RWPE2 (cell line): Measurements from ENCODE around the gene TGFB3.
A peak's percentile ranks its signal among the peaks of the same experiment; 100 is the strongest.

Experiments used
- ATAC-seq: fragments of 200-7000 bp; cut with Tn5 transposase; 3 replicates; pipeline ENCODE4 v1.9.1; 2021; ENCODE audit warnings: low read depth
- DNase-seq: peaks from one replicate; pipeline ENCODE4 v3.0.0-alpha.2; 2020; ENCODE audit warnings: low spot score
- H3K27ac ChIP-seq: fragments of 450-650 bp; 2 replicates; pipeline ENCODE4 v1.5.1; 2017; ENCODE audit warnings: mild to moderate bottlenecking; ENCODE audit not compliant: poor library complexity, severe bottlenecking
- H3K27me3 ChIP-seq: fragments of 250-450 bp; sonication (Bioruptor Pico); 2 replicates; pipeline ENCODE4 v1.5.1; 2021; ENCODE audit warnings: mild to moderate bottlenecking, moderate library complexity; ENCODE audit not compliant: insufficient read depth, poor library complexity, severe bottlenecking
- H3K36me3 ChIP-seq: fragments of 250-450 bp; sonication (Bioruptor Pico); 2 replicates; pipeline ENCODE4 v1.5.1; 2020; ENCODE audit warnings: low read depth, mild to moderate bottlenecking, moderate library complexity
- H3K4me1 ChIP-seq: fragments of 250-450 bp; sonication (Bioruptor Pico); 2 replicates; pipeline ENCODE4 v1.5.1; 2021; ENCODE audit warnings: mild to moderate bottlenecking, moderate library complexity; ENCODE audit not compliant: insufficient read depth, poor library complexity, severe bottlenecking
- H3K4me3 ChIP-seq: fragments of 250-450 bp; sonication (Bioruptor Pico); 2 replicates; pipeline ENCODE4 v1.5.1; 2021; ENCODE audit warnings: mild to moderate bottlenecking, moderate library complexity; ENCODE audit not compliant: severe bottlenecking
- H3K9me3 ChIP-seq: fragments of 250-450 bp; sonication (Bioruptor Pico); 2 replicates; pipeline ENCODE4 v1.5.1; 2021; ENCODE audit warnings: mild to moderate bottlenecking, moderate library complexity; ENCODE audit not compliant: severe bottlenecking
- CTCF ChIP-seq: fragments of 450-650 bp; IDR thresholded peaks from one replicate; pipeline ENCODE4 v1.5.1; 2017; ENCODE audit warnings: mild to moderate bottlenecking, moderate library complexity; ENCODE audit not compliant: poor library complexity, severe bottlenecking

TGFB3 gene

GRCh38 chr14:75976826-75977581 is 4.8 kb downstream of the TGFB3 start:
- ATAC-seq (no peak), DNase-seq (no peak)
- Histone ChIP-seq H3K27me3 (no peaks in the 10 kb centered on the region), H3K4me1 (peaks cover 5% of the 10 kb centered on the region), H3K27ac (peak overlapping the region; percentile 4), H3K9me3 (no peaks in the 10 kb centered on the region), H3K36me3 (no peaks in the 10 kb centered on the region), H3K4me3 (no peak overlapping the region)
- TF ChIP-seq CTCF = peak; percentile 17

GRCh38 chr14:75972801-75973421 is 8.9 kb downstream of the TGFB3 start:
- no peak for TF ChIP-seq CTCF
- H3K36me3 ChIP-seq = no peaks in the 10 kb centered on the region
- peaks cover 4% of the 10 kb centered on the region for H3K4me1 ChIP-seq
- DNase-seq = no peak
- H3K4me3 ChIP-seq = no peak overlapping the region
- ATAC-seq = no peak
- H3K27ac ChIP-seq = no peak overlapping the region
- no peaks in the 10 kb centered on the region for H3K9me3 ChIP-seq
- H3K27me3 ChIP-seq = no peaks in the 10 kb centered on the region

GRCh38 chr14:75971509-75971908 is 10.3 kb downstream of the TGFB3 start:
- no peak for DNase-seq
- H3K4me3 ChIP-seq = no peak overlapping the region
- H3K27ac ChIP-seq = no peak overlapping the region
- TF ChIP-seq CTCF = no peak
- ATAC-seq = no peak
- H3K9me3 ChIP-seq = no peaks in the 10 kb centered on the region
- H3K4me1 ChIP-seq = no peaks in the 10 kb centered on the region
- no peaks in the 10 kb centered on the region for H3K27me3 ChIP-seq
- no peaks in the 10 kb centered on the region for H3K36me3 ChIP-seq

- DNase-seq (no peak), ATAC-seq (no peak)
- H3K9me3 ChIP-seq = no peaks in the 10 kb centered on the region
- H3K27ac ChIP-seq = no peak overlapping the region
- no peaks in the 10 kb centered on the region for H3K36me3 ChIP-seq
- H3K27me3 ChIP-seq = no peaks in the 10 kb centered on the region
- H3K4me1 ChIP-seq = no peaks in the 10 kb centered on the region
- no peak for TF ChIP-seq CTCF
- no peak overlapping the region for H3K4me3 ChIP-seq
These were observed 10.8 kb downstream of the TGFB3 start for GRCh38 chr14:75970989-75971388.

GRCh38 chr14:75969891-75970290 is 11.9 kb downstream of the TGFB3 start:
- ATAC-seq = peak; percentile 41; the same call in 2 of the 3 replicates
- H3K27me3 ChIP-seq = no peaks in the 10 kb centered on the region
- no peak for TF ChIP-seq CTCF

More at GRCh38 chr14:75969891-75970290, 11.9 kb downstream of the TGFB3 start:
- H3K9me3 ChIP-seq = no peaks in the 10 kb centered on the region
- no peaks in the 10 kb centered on the region for H3K36me3 ChIP-seq
- no peak overlapping the region for H3K4me3 ChIP-seq
- DNase-seq = no peak
- H3K27ac ChIP-seq = no peak overlapping the region
- no peaks in the 10 kb centered on the region for H3K4me1 ChIP-seq
